HG03103 (cell line): ENCODE results near the gene PDE5A.

Source experiments
- ATAC-seq: cut with Tn5 transposase; IDR thresholded peaks from one replicate; pipeline ENCODE4 v1.9.1; 2021; ENCODE audit warnings: low read depth; ENCODE audit not compliant: unreplicated experiment

Gene PDE5A

GRCh38 chr4:119525005-119525749 is 103.4 kb downstream of the PDE5A start:
- ATAC-seq: no peak

GRCh38 chr4:119523399-119523798 is 105.2 kb downstream of the PDE5A start:
- no peak for ATAC-seq

- no peak for ATAC-seq
Observed at GRCh38 chr4:119521268-119521667, 107.3 kb downstream of the PDE5A start.

- ATAC-seq: no peak
Observed at GRCh38 chr4:119518915-119519410, 109.6 kb downstream of the PDE5A start.

GRCh38 chr4:119518230-119518892 is 110.2 kb downstream of the PDE5A start:
- ATAC-seq: no peak

- no peak for ATAC-seq
Observed at GRCh38 chr4:119517361-119518229, 111.0 kb downstream of the PDE5A start.

- ATAC-seq: no peak
Observed at GRCh38 chr4:119512398-119512797, 116.2 kb downstream of the PDE5A start.

- no peak for ATAC-seq
Observed at GRCh38 chr4:119510395-119511149, 118.0 kb downstream of the PDE5A start.

- no peak for ATAC-seq
Observed at GRCh38 chr4:119508281-119508680, 120.3 kb downstream of the PDE5A start.

GRCh38 chr4:119506806-119507205 is 121.8 kb downstream of the PDE5A start:
- ATAC-seq: no peak

- ATAC-seq: no peak
Observed at GRCh38 chr4:119504616-119505015, 124.0 kb downstream of the PDE5A start.

- ATAC-seq: no peak
Observed at GRCh38 chr4:119501740-119502139, 126.9 kb downstream of the PDE5A start.

- no peak for ATAC-seq
Observed at GRCh38 chr4:119498527-119498926, 130.1 kb downstream of the PDE5A start.

GRCh38 chr4:119493886-119494285 is 134.7 kb downstream of the PDE5A start:
- ATAC-seq: no peak

GRCh38 chr4:119493419-119493818 is 135.2 kb downstream of the PDE5A start:
- no peak for ATAC-seq

- ATAC-seq: no peak
Observed at GRCh38 chr4:119490335-119490734, 138.3 kb downstream of the PDE5A start.

GRCh38 chr4:119489305-119489704 is 139.3 kb downstream of the PDE5A start:
- no peak for ATAC-seq

- no peak for ATAC-seq
Observed at GRCh38 chr4:119480331-119480730, 148.3 kb downstream of the PDE5A start.

GRCh38 chr4:119479835-119480234 is 148.8 kb downstream of the PDE5A start:
- no peak for ATAC-seq

- ATAC-seq: no peak
Observed at GRCh38 chr4:119479180-119479808, 149.3 kb downstream of the PDE5A start.
